ENCODE measurements around the gene ZNF223. TPM values are rescaled to one million over a fixed set of nuclear protein-coding genes. Genes with fewer than 3 reads are reported as not detected.

Gene ZNF223
- total and polyA plus RNA-seq, 9 of the 15 experiments (the other 6 are each of a cell fraction or from before 2014, with no cell fraction given): 0.21 to 1.8 (median 0.71) TPM

DNA sequence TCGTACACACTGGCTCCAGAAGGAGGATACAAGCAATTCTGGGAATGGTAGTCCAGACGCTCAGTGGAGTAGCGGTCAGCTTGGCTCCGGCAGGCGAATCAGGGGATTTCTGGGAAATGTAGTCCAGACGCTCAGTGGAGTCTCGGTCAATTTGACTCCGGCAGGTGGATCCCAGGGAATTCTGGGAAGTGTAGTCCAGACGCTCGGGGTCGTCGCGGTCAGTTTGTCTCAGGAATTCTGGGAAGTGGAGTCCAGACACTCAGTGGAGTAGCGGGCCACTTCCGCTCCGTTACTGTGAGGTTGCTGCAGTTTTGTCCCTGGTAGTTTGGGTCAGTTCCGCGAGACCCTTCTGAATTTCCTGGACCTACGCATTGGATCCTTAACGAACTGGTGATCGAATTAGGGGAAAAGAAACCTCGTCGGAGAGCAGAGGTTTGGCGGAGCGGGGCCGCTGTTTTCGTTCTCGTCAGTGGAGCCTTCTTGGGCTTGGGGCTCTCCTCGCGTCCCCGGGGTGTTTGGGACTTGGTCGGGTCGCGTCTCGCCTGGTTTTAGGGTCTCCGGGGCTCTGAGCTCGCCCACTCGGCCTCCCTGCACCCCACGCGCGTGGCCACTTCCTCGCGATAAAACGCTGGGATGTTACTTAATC lies 61.4 kb downstream of the ZNF223 start, which contains the start of gene ZNF225 (continued):
- TF ChIP-seq ETV6 (IDR thresholded peaks at IDR 0.05; ENCODE audit: borderline replicate concordance in 1 of 2, low read depth in 2 of 2, low read length in 1 of 2): no peak; a peak in 1 of 4 replicates
- no peak for TF ChIP-seq ETV6 (CRISPR knock-in tag; IDR thresholded peaks at IDR 0.05; ENCODE audit: borderline replicate concordance)
- peak; percentile 43; the same call in 1 of the 2 replicates for TF ChIP-seq POLR2H (tag; IDR thresholded peaks at IDR 0.05; ENCODE audit: low read depth)
- no peak for TF ChIP-seq RNF2 (IDR thresholded peaks at IDR 0.05)
- peak; percentile 29; the same call in 1 of the 2 replicates for TF ChIP-seq BHLHE40 (IDR thresholded peaks at IDR 0.05; ENCODE audit: low read length)
- TF ChIP-seq TFE3 (CRISPR knock-in tag; IDR thresholded peaks at IDR 0.05): no peak
- TF ChIP-seq MTA1 (IDR thresholded peaks at IDR 0.05; ENCODE audit: borderline replicate concordance): peak; percentile 72; the same call in 1 of the 2 replicates
- TF ChIP-seq ZNF589 (CRISPR knock-in tag; IDR thresholded peaks at IDR 0.05; ENCODE audit: low read depth): peak; percentile 44; the same call in 1 of the 2 replicates
- TF ChIP-seq, protein P1, sequence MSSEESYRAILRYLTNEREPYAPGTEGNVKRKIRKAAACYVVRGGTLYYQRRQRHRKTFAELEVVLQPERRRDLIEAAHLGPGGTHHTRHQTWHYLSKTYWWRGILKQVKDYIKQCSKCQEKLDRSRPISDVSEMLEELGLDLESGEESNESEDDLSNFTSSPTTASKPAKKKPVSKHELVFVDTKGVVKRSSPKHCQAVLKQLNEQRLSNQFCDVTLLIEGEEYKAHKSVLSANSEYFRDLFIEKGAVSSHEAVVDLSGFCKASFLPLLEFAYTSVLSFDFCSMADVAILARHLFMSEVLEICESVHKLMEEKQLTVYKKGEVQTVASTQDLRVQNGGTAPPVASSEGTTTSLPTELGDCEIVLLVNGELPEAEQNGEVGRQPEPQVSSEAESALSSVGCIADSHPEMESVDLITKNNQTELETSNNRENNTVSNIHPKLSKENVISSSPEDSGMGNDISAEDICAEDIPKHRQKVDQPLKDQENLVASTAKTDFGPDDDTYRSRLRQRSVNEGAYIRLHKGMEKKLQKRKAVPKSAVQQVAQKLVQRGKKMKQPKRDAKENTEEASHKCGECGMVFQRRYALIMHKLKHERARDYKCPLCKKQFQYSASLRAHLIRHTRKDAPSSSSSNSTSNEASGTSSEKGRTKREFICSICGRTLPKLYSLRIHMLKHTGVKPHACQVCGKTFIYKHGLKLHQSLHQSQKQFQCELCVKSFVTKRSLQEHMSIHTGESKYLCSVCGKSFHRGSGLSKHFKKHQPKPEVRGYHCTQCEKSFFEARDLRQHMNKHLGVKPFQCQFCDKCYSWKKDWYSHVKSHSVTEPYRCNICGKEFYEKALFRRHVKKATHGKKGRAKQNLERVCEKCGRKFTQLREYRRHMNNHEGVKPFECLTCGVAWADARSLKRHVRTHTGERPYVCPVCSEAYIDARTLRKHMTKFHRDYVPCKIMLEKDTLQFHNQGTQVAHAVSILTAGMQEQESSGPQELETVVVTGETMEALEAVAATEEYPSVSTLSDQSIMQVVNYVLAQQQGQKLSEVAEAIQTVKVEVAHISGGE (CRISPR knock-in tag; IDR thresholded peaks at IDR 0.05): peak in 2 of 3 experiments; percentile 38 to 96; a peak in 3 of 6 replicates
- no peak for TF ChIP-seq ZNF212 (CRISPR knock-in tag; IDR thresholded peaks at IDR 0.05)
- TF ChIP-seq ZNF143 (CRISPR knock-in tag; IDR thresholded peaks at IDR 0.05): peak; percentile 94
- TF ChIP-seq ZNF3 (CRISPR knock-in tag; IDR thresholded peaks at IDR 0.05): no peak
- peak; percentile 78 for TF ChIP-seq SUPT5H (IDR thresholded peaks at IDR 0.05)
- no peak for TF ChIP-seq HDAC3 (IDR thresholded peaks at IDR 0.05; ENCODE audit: borderline replicate concordance, partially characterized antibody)
- no peak for TF ChIP-seq HOXB6 (CRISPR knock-in tag; IDR thresholded peaks at IDR 0.05; ENCODE audit: borderline replicate concordance)
- no peak for TF ChIP-seq KDM2B (CRISPR knock-in tag; IDR thresholded peaks at IDR 0.05)
- peak; percentile 16; the same call in 1 of the 2 replicates for TF ChIP-seq MTA3 (IDR thresholded peaks at IDR 0.05; ENCODE audit: borderline replicate concordance)
- no peak for TF ChIP-seq ZFP36 (IDR thresholded peaks at IDR 0.05; ENCODE audit: low read depth, low read length, partially characterized antibody)
- TF ChIP-seq ZNF780A (CRISPR knock-in tag; IDR thresholded peaks at IDR 0.05): no peak
- TF ChIP-seq, protein P2, sequence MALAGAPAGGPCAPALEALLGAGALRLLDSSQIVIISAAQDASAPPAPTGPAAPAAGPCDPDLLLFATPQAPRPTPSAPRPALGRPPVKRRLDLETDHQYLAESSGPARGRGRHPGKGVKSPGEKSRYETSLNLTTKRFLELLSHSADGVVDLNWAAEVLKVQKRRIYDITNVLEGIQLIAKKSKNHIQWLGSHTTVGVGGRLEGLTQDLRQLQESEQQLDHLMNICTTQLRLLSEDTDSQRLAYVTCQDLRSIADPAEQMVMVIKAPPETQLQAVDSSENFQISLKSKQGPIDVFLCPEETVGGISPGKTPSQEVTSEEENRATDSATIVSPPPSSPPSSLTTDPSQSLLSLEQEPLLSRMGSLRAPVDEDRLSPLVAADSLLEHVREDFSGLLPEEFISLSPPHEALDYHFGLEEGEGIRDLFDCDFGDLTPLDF (CRISPR knock-in tag; IDR thresholded peaks at IDR 0.05): no peak
- TF ChIP-seq YY1 (IDR thresholded peaks at IDR 0.05; ENCODE audit: borderline replicate concordance in 1 of 3, control insufficient read depth in 1 of 3, extremely low read depth in 1 of 3, insufficient read depth in 3 of 3, insufficient read length in 1 of 3, insufficient replicate concordance in 2 of 3, low read depth in 1 of 3, low read length in 2 of 3): peak in 2 of 3 experiments; percentile 53 to 65
- no peak for TF ChIP-seq NFRKB (IDR thresholded peaks at IDR 0.05; ENCODE audit: low read depth)
